HG03342 (cell line): Measurements from ENCODE around the gene TLNRD1.

ENCODE experiments used
- ATAC-seq: cut with Tn5 transposase; IDR thresholded peaks from one replicate; pipeline ENCODE4 v1.9.1; 2021; ENCODE audit warnings: mild to moderate bottlenecking, moderate library complexity; ENCODE audit not compliant: unreplicated experiment

Gene TLNRD1

GRCh38 chr15:81001152-81002008 is 657 bp downstream of the TLNRD1 start:
- ATAC-seq, result peak; percentile 34

DNA sequence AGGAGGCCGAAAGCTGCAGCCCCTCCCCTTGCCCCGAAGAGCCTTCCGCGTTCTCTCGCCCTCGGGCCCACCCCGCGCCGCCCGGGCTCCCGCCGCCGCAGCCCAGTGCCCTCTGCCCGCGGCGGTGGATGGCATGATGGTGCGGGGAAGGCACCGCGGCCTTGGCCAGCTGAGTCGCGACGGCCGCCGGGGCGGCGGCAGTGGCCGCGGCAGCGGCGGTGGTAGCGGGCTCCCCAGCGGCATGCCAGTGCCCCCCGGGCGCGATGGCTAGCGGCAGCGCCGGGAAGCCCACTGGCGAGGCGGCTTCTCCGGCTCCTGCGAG is 1.2 kb downstream of the TLNRD1 start:
- ATAC-seq, result no peak

DNA sequence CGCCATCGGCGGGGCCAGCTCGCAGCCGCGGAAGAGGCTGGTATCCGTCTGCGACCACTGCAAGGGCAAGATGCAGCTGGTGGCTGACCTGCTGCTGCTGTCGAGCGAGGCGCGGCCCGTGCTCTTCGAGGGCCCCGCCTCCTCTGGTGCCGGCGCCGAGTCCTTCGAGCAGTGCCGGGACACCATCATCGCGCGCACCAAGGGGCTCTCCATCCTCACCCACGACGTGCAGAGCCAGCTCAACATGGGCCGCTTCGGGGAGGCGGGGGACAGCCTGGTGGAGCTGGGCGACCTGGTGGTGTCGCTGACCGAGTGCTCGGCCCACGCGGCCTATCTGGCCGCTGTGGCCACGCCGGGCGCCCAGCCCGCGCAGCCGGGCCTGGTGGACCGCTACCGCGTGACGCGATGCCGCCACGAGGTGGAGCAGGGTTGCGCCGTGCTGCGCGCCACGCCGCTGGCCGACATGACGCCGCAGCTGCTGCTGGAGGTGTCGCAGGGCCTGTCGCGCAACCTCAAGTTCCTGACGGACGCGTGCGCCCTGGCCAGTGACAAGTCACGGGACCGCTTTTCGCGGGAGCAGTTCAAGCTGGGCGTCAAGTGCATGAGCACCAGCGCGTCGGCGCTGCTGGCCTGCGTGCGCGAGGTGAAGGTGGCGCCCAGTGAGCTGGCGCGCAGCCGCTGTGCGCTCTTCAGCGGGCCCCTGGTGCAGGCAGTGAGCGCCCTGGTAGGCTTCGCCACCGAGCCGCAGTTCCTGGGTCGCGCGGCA is 1.8 kb downstream of the TLNRD1 start:
- no peak for ATAC-seq

- ATAC-seq, result no peak
Observed at GRCh38 chr15:81003097-81003350, 2.3 kb downstream of the TLNRD1 start.

GRCh38 chr15:81006124-81006523 is 5.4 kb downstream of the TLNRD1 start:
- no peak for ATAC-seq

GRCh38 chr15:81007428-81008064 is 6.8 kb downstream of the TLNRD1 start:
- ATAC-seq, result no peak

DNA sequence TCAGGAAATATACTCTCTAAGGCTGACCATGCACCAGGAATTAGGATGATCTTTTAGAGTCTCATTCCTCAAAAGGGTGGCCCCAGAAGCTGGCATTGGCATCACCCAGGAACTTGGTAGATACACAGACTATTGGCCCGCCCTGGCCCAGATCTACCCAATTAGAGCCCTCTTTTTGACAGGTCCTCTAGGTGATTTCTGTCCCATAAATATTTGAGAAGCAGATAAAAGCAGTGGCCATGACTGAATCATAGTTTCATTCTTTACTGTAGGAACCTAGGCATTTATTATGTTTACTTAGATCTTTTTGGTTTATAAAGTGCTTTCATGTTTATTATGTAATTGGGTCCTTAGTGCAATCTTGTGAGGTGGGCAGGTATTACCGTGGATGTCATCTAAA is 7.6 kb downstream of the TLNRD1 start:
- ATAC-seq, result no peak

- ATAC-seq, result no peak
Observed at GRCh38 chr15:81010086-81010485, 9.4 kb downstream of the TLNRD1 start.

DNA sequence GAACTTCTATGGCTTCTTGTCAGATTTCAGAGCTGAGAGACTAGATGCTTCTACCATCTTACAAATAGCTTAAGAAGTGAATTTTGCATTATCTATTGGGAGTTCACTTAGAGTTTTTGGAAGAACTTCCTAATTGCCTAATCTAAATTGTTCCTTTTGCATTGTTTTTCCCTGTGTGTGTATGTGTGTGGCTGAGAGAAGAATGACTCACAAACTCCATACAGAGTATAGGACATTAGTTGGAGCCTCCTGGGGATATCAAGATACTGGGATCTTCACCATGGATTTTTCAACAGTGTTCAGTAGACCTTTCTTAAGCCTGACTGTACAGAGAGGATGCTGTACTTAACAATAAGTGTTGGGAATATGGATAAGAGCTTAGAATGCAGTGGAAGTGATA is 10.9 kb downstream of the TLNRD1 start:
- ATAC-seq, result no peak

- ATAC-seq, result no peak
Observed at GRCh38 chr15:81012588-81012987, 11.9 kb downstream of the TLNRD1 start.

- no peak for ATAC-seq
Observed at GRCh38 chr15:81013396-81013929, 12.7 kb downstream of the TLNRD1 start.

DNA sequence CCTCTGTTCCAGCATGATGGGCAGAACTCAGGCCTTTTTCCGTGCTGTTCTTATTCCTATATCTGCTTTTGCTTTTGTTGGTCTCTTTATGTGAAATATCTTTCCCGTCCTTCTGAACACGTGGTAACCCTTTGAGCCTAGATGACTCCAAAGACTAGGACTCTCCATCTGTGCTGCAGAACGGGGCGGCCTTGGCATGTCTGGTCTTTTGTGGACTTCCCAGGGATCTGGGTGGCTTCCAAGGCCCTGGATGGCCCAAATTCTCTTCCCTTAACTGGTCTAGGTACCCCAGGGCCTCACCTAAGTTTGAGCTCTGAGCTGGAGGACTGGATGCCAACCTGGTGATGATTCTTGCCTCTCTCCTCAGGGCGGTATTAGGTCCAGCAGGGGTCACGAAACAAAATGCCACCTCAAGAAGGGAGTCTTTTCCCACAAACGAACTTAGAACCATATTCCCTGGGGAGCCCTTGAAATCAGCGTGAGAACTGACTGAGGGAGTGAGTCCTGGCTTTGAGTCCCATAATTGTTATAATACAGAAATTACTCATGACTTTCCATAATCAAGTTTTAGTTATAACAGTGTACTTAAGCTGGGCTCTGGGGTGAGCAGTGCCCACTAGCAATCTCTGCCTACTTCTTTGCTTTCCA is 13.8 kb downstream of the TLNRD1 start:
- ATAC-seq, result no peak

DNA sequence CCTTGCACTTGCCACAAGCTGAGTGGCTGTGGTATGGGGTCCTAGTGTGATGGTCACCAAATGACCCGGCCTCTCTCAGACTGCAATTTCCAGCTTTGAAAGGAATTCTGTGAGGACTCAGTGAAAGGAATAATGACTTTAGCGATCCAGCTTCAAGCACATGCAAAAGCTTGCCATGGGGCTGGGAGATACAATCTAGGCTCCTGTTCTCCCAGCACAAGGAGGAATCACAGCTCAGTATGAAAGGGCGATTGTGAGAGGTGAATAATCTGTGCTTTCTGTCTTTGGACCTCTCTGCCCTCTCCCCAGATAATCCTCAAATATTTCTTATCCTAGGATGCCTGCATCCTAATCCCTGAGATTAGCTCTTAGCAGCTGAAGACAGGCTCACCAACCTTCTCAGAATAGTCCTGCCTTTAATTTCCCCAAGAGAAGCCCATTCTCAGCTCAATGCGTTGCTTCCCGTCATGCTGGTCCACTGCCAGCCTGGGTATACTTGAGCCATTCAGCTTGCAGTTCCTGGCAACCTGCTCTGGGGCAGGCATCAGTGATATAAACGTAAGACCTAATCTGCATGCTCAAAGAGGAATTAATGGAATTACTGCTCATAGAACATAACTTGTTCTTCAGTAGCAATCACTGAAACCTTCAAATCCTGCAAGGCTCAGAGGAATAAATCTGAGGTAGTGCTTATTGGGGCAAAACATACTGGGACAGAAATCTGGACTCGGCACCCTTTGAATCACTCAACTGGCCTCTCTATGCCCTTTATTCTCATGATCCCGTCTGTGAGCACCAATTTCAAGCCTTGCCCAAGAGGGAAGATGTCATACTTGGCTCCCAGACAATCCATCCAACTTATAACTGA is 15.1 kb downstream of the TLNRD1 start:
- ATAC-seq, result no peak

DNA sequence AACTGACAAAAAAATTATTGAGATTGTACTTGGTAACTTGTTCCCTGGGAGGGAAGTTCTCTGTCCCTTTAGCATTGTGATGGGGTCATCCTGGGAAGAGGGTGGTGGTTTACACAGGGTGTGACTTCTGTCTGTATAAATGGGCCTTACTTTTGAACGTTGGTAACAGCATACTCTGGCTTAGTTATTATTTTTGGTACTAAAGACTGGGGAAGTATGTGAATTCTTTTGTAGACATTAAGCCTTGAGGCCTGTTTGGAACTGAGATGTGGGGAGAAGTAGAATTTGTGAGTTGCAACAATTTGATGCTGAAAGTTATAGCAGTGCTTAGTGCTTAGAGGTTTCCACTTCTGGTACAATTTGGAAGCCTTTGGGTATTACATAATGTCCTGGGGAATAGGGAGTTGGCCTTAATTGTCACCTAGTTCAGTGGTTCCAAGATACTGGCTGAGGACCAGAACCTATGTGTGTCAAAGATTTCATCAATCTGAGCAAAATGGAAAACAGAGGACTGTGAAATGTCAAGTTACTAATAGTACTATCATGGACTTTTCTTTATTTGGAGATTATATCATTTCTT is 15.9 kb downstream of the TLNRD1 start:
- no peak for ATAC-seq

GRCh38 chr15:81018197-81018596 is 17.5 kb downstream of the TLNRD1 start:
- no peak for ATAC-seq

DNA sequence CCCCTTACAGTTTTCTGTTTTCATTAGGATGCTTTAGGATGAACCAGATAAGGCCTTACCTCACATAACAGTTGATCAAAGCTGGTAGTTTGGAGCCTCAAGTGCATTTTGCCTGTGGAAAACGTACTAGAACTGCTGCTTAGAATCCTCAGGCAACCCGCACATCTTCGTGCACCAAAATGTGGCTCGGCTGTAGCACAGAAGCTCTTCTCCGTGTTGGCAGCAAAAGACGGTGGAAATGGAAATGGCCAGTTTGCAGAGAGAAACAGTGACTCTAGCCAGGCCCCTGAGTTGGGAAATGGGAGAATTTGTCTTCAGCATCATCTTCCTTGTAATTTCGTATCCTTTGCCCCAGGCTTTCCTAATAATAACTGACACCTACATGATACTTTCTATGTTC is 20.6 kb downstream of the TLNRD1 start:
- no peak for ATAC-seq

DNA sequence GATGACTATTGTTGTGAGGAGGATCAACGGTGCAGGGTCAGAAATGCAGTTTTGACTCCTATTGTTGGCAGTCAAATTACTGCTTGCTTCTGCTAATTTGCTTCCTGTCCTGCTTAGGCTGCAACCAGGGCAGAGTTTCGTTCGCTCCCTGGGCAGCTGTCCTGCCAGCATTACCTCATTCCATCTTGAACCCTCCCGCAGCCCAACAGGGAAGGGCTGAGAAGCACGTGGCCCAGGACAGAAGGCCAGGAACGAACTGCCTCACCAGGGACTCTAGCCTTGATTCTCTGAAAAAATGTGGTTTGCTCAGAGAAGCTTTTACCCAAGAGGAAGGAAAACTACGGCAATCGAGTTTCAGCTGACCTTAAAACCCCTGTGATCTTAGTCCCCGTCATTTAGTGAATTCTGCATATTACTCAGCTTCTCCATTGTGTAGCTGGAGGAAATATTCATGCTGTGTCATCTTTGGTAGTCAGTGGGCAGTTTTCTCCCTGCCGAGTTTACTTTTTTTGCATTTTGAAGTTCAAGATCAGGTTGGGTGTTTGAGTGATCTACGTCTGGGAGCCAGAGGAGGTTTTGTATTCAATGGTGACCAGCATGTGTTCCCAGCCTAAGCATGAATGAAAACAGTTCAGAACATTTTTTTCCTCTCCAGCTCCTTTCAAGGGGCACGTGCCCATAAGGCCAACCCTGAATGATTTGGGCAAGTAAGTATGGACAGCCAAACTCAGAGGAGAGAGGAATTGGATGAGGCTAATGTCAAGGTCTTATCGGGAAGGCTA is 23.0 kb downstream of the TLNRD1 start:
- ATAC-seq, result peak; percentile 90

DNA sequence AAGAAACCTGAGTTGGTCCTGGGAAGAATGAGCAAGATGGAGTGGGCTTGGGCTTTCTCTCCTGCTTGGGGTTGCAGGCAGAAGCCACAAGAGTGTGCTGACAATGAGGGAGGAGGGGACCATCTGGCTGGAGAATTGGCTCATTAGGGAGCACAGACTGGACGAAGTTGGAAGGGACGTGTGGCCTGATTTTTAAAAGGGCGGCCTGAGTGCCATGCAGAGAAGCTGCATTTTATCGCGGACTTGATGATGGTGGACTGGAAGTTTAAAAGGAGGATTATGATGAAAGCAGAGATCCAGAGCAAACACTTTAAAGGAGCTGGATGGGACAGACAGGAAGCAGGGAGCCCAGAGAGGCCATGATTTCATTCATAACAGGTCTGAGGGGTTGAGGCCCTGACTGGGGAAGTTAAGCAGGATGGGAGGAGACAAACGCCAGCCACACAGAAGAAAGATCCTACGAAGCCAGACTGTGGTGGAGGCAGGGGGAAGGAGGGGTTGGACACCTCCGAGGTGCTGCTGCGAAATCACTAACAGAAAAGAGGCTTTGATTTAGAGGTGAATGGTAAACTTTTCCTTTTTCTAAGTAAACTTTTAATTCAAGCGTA is 23.6 kb downstream of the TLNRD1 start:
- no peak for ATAC-seq

DNA sequence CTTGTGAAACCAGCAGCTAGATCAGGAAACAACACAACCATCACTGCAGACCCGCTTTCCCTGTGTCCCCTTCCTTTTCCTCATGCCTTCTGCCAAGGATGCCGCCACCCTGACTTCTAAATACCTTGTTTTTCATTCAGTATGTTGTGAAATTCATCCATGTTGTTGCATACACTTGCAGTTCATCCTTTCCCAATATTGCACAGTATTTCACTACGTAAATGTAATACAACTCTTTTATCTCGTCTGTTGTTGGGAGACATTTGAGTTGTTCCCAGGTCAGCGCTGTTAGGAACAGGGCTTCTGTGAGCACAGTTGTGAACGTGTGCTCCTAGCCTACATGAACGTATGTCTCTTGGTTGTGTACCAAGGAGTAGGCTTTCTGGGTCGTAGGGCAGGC is 24.2 kb downstream of the TLNRD1 start:
- ATAC-seq, result no peak
